Measurements from ENCODE around the gene STK24.
A peak's percentile ranks its signal among the peaks of the same experiment; 100 is the strongest.
"Not testable (repeated sequence)": the region's sequence is repeated elsewhere in the genome, so short reads cannot be mapped to it uniquely, and the experiment has no call there.

Gene STK24

DNA sequence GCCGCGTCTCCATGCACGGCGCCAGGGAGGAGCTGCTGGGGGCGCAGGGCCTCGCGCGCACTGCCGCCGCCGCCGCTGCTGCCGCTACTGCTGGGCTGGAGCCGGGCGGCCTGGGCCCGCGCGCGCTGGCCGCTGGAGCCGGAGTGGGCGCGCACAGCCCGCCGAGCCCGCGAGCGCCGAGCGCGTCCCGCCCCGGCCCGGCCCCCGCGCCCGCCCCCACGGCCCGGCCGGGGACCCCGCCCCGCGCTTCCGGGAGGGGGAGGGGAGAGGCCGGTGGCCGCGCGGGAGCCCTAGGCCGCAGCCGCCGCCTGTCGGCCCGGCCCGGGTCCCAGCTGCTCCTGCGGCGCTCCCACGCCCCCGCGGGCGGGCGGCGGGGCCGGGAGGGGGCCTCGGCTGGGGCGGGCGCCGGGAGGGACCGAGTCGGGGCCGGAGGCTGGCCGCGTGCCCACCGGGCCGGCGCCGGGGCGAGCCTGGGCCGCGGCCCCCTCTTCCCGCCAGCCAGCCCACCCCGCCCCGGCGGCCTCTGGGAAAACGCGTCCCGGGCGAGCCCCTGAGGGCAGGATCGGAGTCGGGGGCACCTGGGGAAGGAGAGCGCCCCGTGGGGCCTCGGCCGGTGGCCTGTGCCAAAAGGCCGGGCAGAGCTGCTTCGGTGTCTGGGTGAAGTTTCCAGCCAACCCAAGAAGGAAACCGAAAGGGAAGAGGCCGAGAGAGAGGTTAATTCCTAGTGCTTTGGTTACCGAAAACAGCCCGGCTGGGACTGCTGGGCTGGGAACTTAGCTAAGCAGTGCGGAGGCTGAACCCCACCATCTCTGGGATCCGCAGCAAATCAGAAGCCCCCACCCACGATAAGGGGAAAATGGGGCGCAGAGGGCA, at the start of gene STK24:
Gene STK24 (minus strand): TSS at position 145 of the 873 bp plus-strand sequence. CDS start 321 bp downstream, outside the sequence.
- DNase-seq = no peak

GRCh38 chr13:98626298-98626935, 49.5 kb upstream of the STK24 start:
- DNase-seq = peak; percentile 3

- not testable (repeated sequence) for DNase-seq
These were observed 47.7 kb upstream of the STK24 start for GRCh38 chr13:98624589-98624988.

DNA sequence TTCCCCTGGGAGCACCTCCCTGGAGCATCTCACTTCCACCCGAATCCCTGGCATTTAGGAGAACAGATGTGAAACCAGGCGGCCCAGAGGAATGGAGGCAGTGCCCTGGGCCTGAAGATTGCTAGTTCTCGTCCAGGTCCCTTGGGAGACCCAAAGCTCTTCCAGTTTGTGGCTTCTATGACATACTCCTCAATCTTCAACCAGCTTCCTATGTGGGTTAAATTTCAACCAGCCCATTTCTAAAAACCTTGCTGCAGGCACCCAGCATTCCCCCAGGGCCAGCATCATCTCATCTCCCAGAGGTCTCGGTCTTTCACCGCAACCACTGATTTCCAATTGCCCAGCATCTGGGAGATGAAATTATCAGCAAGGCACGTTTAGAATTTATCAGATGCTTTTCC, 46.0 kb upstream of the STK24 start:
- DNase-seq = no peak

GRCh38 chr13:98619556-98619955, 42.6 kb upstream of the STK24 start:
- no peak for DNase-seq

DNA sequence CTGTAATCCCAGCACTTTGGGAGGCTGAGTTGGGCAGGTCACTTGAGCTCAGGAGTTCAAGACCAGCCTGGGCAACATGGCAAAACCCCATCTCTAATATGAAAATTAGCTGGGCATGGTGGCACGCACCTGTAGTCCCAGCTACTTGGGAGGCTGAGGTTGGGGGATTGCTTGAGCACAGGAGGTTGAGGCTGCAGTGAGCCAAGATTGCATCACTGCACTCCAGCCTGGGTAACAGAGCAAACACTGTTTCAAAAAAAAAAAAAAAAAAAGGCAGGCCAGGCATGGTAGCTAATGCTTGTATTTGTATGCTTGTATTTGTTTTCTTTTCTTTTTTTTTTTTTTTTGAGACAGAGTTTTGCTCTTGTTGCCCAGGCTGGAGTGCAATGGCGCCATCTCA, 38.7 kb upstream of the STK24 start:
- DNase-seq = not testable (repeated sequence)

GRCh38 chr13:98613591-98613990, 36.7 kb upstream of the STK24 start:
- DNase-seq = no peak

- DNase-seq = no peak
These were observed 32.8 kb upstream of the STK24 start for GRCh38 chr13:98609756-98610155.

- DNase-seq = no peak
These were observed 29.4 kb upstream of the STK24 start for GRCh38 chr13:98606296-98606695.

- no peak for DNase-seq
These were observed 22.8 kb upstream of the STK24 start for GRCh38 chr13:98599502-98600328.

- DNase-seq = no peak
These were observed 21.1 kb upstream of the STK24 start for GRCh38 chr13:98598043-98598442.

DNA sequence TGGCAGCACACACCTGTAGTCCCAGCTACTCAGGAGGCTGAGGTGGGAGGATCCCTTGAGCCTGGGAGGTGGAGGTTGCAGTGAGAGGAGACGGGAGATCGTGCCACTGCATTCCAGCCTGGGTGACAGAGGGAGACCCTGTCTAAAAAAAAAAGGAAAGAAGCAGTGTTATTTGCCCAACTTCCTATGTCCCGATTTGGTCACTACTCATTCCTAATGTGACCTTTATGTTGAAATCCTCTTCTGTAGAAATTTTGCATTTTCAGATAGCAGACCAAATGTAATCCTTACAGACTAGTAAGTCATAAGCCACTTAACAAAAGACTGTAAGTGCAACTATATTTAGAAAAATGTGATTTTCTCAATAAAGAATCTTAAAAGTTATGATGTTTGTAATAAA, 18.2 kb upstream of the STK24 start:
- no peak for DNase-seq

GRCh38 chr13:98592362-98592732, 15.4 kb upstream of the STK24 start:
- DNase-seq = no peak

- no peak for DNase-seq
These were observed 14.9 kb upstream of the STK24 start for GRCh38 chr13:98591721-98592361.

DNA sequence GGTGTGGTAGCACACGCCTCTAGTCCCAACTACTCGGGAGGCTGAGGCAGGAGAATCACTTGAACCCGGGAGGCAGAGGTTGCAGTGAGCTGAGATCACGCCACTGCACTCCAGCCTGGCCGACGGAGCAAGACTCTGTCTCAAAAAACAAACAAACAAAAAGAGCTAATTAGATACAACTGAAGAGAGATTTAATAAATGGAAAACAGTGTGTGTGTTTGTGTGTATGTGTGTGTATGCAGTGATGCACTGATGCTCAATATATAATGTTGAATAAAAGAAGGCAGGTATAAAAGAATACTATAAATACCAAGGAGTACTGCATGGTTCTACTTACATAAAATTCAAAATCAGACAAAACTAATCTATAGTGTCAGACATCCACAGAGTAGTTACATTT, 13.6 kb upstream of the STK24 start:
- DNase-seq = not testable (repeated sequence)

DNA sequence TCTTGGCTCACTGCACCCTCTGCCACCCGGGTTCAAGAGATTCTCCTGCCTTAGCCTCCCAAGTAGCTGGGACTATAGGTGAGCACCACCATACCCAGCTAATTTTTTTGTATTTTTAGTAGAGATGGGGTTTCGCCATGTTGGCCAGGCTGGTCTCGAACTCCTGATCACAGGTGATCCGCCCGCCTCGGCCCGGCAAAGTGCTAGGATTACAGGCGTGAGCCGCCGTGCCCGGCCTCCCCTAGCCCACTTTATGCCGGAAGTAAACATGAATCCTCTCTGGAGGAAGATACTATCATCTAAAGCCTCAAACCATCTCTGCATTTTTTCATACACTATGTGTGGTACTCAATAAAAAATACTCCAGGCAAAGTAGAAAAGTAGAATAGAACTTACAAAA, 12.6 kb upstream of the STK24 start:
- not testable (repeated sequence) for DNase-seq

DNA sequence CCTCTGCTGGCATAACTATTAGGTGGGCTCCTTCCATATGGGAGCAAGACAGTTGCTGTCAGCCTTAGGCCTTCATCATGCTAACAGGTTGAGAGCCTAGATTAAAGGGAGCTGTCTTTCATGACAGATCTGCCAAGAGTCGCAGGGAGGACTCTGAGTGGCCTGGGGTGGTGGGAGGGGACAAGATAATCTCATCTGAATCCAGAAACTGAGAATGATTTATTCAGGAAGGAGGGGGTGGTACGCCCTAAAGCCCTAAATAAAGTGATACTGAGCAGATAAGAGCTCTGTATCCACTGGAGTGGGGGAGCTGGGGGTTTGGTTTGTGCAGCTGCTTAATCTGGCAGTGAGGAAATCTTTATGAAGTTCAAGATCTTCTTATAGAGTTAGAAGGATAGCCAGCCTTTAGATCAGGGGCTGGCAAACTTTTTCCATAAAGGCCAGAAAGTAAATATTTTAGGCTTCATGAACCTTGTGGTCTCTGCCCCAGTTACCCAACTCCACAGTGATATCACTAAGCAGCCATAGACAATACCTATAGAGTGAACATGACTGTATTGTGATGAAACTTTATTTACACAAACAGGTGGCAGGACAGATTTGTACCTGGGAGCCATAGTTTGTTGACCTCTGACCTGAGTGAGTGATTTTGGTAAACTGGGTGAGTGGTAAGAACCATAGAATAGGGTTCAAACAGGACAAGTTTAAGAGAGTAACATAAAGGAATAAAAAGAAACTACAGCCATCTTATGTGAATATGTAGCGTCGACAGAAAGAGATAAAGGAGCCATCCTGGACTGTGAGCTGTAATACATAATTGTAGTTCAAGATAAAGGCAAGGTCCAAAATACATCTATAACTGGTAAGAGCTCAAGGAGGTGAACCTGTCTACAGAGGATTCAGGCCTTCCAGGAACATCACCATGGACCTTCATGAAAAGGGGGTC, 9.8 kb upstream of the STK24 start:
- no peak for DNase-seq

DNA sequence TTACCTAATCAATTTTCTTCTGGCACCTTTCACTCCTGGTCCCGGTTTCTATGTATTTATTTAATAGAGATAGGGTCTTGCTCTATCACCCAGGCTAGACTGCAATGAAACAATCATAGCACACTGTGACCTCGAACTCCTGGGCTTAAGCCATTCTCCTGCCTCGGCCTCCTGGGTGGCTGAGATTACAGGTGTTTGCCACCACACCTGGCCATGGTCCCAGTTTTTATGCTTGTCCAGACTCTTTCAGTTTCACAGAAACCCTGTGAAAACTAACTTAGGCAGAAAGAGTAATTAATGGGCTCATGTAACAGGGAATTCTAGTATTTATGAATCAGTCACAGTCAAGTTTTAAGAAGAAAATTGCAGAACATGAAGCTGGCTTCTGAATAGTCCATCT, 9.0 kb upstream of the STK24 start:
- no peak for DNase-seq

GRCh38 chr13:98585398-98585754, 8.5 kb upstream of the STK24 start:
- DNase-seq = no peak

DNA sequence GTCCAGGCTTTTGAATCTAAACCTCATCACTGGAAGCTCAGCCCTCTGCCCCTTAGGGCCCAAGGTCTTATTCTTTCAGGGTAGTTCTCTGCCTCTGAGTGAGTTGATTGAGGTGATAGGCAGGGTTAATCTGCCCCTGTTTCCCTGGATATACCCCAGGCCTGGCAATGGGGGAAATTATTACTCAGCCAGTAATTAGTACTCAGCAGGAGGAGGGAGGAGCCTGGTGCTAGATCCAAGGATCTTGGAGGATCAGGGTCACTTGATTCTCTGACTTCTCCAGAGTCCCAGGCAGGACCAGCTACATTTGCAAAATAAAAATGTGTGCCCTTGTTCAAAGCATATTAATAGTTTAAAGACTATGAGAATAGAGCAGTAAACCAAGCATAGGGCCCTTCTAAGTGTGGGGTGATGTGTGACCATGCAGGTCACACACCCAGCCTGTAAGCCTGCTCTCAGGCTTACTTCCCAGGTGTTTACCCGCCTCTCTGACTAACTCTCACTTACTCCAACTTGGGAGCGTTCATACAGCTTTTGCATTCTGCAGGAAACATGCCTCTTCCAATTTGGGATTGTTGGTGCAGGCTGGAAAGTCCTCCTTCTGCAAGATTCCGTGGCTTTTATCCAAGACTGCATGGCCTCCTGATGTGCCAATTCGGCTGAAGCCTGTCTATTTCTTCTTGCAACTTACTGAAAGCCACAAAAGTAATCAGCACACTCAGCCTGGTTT, 7.9 kb upstream of the STK24 start:
- no peak for DNase-seq

GRCh38 chr13:98582947-98583346, 6.0 kb upstream of the STK24 start:
- no peak for DNase-seq

All from NCI-H2029 treated with DMSO at 0.1 percent for 48 hours (cell line).